ENCODE measurements around the gene CHST15.

CHST15 gene

GRCh38 chr10:123997013-123997412 lies 96.4 kb downstream of the CHST15 start:
- Mint-ChIP-seq H3K9me3 (no peaks in the 10 kb centered on the region), H3K36me3 (ENCODE audit: low read depth) (no peaks in the 10 kb centered on the region), H3K27me3 (ENCODE audit: low read depth) (peaks cover 42% of the 10 kb centered on the region), H3K4me1 (peaks cover 17% of the 10 kb centered on the region), H3K27ac (no peak overlapping the region), H3K4me3 (no peak overlapping the region)
- TF ChIP-seq, protein P1, sequence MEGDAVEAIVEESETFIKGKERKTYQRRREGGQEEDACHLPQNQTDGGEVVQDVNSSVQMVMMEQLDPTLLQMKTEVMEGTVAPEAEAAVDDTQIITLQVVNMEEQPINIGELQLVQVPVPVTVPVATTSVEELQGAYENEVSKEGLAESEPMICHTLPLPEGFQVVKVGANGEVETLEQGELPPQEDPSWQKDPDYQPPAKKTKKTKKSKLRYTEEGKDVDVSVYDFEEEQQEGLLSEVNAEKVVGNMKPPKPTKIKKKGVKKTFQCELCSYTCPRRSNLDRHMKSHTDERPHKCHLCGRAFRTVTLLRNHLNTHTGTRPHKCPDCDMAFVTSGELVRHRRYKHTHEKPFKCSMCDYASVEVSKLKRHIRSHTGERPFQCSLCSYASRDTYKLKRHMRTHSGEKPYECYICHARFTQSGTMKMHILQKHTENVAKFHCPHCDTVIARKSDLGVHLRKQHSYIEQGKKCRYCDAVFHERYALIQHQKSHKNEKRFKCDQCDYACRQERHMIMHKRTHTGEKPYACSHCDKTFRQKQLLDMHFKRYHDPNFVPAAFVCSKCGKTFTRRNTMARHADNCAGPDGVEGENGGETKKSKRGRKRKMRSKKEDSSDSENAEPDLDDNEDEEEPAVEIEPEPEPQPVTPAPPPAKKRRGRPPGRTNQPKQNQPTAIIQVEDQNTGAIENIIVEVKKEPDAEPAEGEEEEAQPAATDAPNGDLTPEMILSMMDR (IDR thresholded peaks at IDR 0.05; ENCODE audit: unreplicated experiment in 3 of 3): no peak

DNA sequence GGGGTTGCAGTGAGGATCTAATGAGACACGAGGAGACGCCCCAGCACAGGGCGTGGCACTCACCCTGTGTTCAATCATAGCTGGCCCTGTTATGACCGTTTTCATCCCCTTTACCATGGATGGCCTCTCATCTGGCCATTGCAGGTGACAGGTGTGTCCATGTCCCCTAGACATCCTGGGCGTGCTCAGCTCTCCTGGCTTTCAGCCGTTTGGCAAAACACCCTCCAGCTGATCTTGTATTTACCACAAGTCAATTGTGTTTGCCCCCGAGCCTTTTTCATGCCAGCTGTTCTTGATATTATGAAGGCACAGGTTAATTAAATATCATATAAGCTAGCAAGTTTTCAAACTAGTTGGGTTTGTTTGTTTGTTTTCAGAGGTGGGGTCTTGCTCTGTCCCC lies 97.1 kb downstream of the CHST15 start:
- Mint-ChIP-seq H3K36me3 (ENCODE audit: low read depth) (no peaks in the 10 kb centered on the region), H3K27ac (no peak overlapping the region), H3K4me3 (peak overlapping the region in 1 of 3 experiments; percentile 8), H3K9me3 (no peaks in the 10 kb centered on the region), H3K4me1 (peaks cover 17% of the 10 kb centered on the region), H3K27me3 (ENCODE audit: low read depth) (peaks cover 47% of the 10 kb centered on the region)
- TF ChIP-seq, protein P1 (IDR thresholded peaks at IDR 0.05; ENCODE audit: unreplicated experiment in 3 of 3): no peak

GRCh38 chr10:123995461-123996131 lies 97.8 kb downstream of the CHST15 start:
- Mint-ChIP-seq H3K4me3 (peak overlapping the region; percentile 35 to 76 (median 70)), H3K36me3 (ENCODE audit: low read depth) (no peaks in the 10 kb centered on the region), H3K9me3 (peaks cover 2% of the 10 kb centered on the region), H3K4me1 (peaks cover 17% of the 10 kb centered on the region), H3K27ac (peak overlapping the region in 1 of 3 experiments; percentile 3), H3K27me3 (ENCODE audit: low read depth) (peaks cover 54% of the 10 kb centered on the region)
- TF ChIP-seq, protein P1 (IDR thresholded peaks at IDR 0.05; ENCODE audit: unreplicated experiment in 3 of 3): peak; percentile 35 to 39 (median 38)

DNA sequence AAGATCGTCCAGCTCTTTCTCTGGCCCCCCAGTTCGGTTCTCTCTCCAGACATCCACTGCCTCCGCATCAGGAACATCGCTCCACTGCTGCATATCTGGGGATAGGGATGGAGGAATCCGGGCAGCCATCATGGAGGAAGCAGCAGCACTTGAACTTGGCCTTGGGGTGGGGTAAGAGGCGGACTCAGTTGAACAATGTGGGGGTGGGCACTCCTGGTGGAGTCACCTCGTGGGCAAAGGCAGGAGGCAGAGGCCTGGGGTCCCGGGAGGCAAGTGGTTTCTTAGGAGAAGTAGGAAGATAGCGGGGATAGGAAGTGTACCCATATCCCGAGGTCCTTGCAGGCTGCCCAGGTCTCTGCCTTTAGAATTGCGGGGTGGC lies 98.3 kb downstream of the CHST15 start:
- Mint-ChIP-seq H3K27ac (peak overlapping the region in 1 of 3 experiments; percentile 3), H3K9me3 (peaks cover 7% of the 10 kb centered on the region), H3K4me1 (peaks cover 17% of the 10 kb centered on the region), H3K4me3 (peak overlapping the region; percentile 35 to 76 (median 70)), H3K36me3 (ENCODE audit: low read depth) (no peaks in the 10 kb centered on the region), H3K27me3 (ENCODE audit: low read depth) (peaks cover 59% of the 10 kb centered on the region)
- TF ChIP-seq, protein P1 (IDR thresholded peaks at IDR 0.05; ENCODE audit: unreplicated experiment in 3 of 3): no peak

DNA sequence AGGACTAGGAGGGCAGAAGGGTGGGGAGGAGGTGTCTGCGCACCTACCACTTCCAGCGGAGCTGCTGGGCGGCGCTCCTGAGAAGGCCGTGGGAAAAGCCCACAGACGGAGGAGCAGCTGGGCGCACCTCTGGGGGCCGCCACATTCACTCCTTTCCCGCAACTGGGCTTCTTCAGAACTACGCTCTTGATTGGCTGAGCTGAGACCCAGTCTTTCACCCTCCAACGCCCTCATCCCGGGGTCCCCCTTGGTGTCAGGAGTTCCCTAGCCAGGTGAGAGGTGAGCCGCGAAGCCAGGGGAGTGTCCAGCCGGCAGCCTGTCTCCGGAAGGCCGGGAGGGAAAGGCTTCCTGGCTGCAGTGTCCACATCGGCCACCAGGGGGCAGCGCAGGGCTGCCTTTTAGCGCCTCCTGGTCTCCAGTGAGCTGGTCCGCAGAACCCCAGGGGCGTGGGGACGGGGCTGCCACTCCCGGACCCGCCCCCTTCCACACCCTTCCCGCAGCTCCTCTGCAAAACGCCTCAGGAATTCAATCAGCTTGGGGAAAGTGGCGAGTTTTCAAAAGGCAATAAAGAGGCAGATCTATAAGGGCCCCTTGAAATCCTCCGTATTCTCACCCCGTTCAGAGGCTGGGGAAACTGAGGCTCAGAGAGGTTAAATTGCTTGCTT lies 98.8 kb downstream of the CHST15 start:
- H3K4me3 Mint-ChIP-seq: peak overlapping the region; percentile 35 to 76 (median 70)
- H3K27ac Mint-ChIP-seq: no peak overlapping the region
- no peaks in the 10 kb centered on the region for H3K36me3 Mint-ChIP-seq (ENCODE audit: low read depth)

More for the DNA sequence above, 98.8 kb downstream of the CHST15 start:
- H3K4me1 Mint-ChIP-seq: peaks cover 17% of the 10 kb centered on the region
- H3K27me3 Mint-ChIP-seq (ENCODE audit: low read depth): peaks cover 64% of the 10 kb centered on the region
- TF ChIP-seq, protein P1 (IDR thresholded peaks at IDR 0.05; ENCODE audit: unreplicated experiment in 3 of 3): peak; percentile 99 to 100 (median 99)
- peaks cover 12% of the 10 kb centered on the region for H3K9me3 Mint-ChIP-seq
